G401 (cell line): ENCODE data around the gene DRD3. TPM values are rescaled to one million over a fixed set of nuclear protein-coding genes. Genes with fewer than 3 reads are reported as not detected.

Experiments
- DNase-seq: peaks from one replicate; pipeline ENCODE4 v3.0.0-alpha.2; 2015; ENCODE audit warnings: low spot score
- in situ Hi-C: cut with HindIII; loops from 2 replicates; pipeline ENCODE4 v1.10.0; 2016; ENCODE audit warnings: low sequenced_read_pairs, mixed read lengths
- total RNA-seq: library from RNA; depleted of rRNA; stranded (reverse); fragments of >200 nt; shearing (Covaris generic); gene quantifications from 2 replicates; pipeline ENCODE4 v1.2.3, GENCODE V29; 2014; rRNA removed

Gene DRD3
- total RNA-seq: not detected in 2 replicates

- in situ Hi-C loops: no loop called here
- DNase-seq: no peak
These were observed at the start of gene DRD3 for GRCh38 chr3:114178770-114179368. DRD3 (minus strand) TSS chr3:114179052; CDS start chr3:114171992, 7,060 bp downstream.

- no peak for DNase-seq
- in situ Hi-C loops: no loop called here
These were observed 48.2 kb upstream of the DRD3 start for GRCh38 chr3:114227076-114227475.

- in situ Hi-C loops: no loop called here
These were observed 47.5 kb upstream of the DRD3 start for GRCh38 chr3:114226313-114226712.

GRCh38 chr3:114223143-114223542 lies 44.3 kb upstream of the DRD3 start:
- in situ Hi-C loops: no loop called here
- no peak for DNase-seq

More at GRCh38 chr3:114226313-114226712, 47.5 kb upstream of the DRD3 start:
- DNase-seq: no peak

- DNase-seq: no peak
- in situ Hi-C loops: no loop called here
These were observed 43.0 kb upstream of the DRD3 start for GRCh38 chr3:114221881-114222264.

- DNase-seq: no peak
- in situ Hi-C loops: no loop called here
These were observed 42.5 kb upstream of the DRD3 start for GRCh38 chr3:114221165-114221880.

GRCh38 chr3:114219741-114220140 lies 40.9 kb upstream of the DRD3 start:
- no peak for DNase-seq
- in situ Hi-C loops: no loop called here

- in situ Hi-C loops: no loop called here
- DNase-seq: no peak
These were observed 39.8 kb upstream of the DRD3 start for GRCh38 chr3:114218578-114219185.

GRCh38 chr3:114218006-114218405 lies 39.2 kb upstream of the DRD3 start:
- DNase-seq: no peak
- in situ Hi-C loops: no loop called here

- in situ Hi-C loops: no loop called here
- DNase-seq: peak; percentile 31
These were observed 38.4 kb upstream of the DRD3 start for GRCh38 chr3:114217266-114217665.

GRCh38 chr3:114216186-114216970 lies 37.5 kb upstream of the DRD3 start:
- in situ Hi-C loops: no loop called here
- DNase-seq: no peak

GRCh38 chr3:114214542-114215341 lies 35.9 kb upstream of the DRD3 start:
- no peak for DNase-seq
- in situ Hi-C loops: no loop called here

GRCh38 chr3:114213627-114214541 lies 35.0 kb upstream of the DRD3 start:
- DNase-seq: peak; percentile 6
- in situ Hi-C loops: no loop called here

GRCh38 chr3:114213292-114213626 lies 34.4 kb upstream of the DRD3 start:
- in situ Hi-C loops: no loop called here

GRCh38 chr3:114212646-114213045 lies 33.8 kb upstream of the DRD3 start:
- in situ Hi-C loops: no loop called here
- no peak for DNase-seq

More at GRCh38 chr3:114213292-114213626, 34.4 kb upstream of the DRD3 start:
- no peak for DNase-seq

GRCh38 chr3:114207768-114208167 lies 28.9 kb upstream of the DRD3 start:
- DNase-seq: no peak
- in situ Hi-C loops: no loop called here

GRCh38 chr3:114206342-114206741 lies 27.5 kb upstream of the DRD3 start:
- no peak for DNase-seq
- in situ Hi-C loops: no loop called here

GRCh38 chr3:114205541-114205940 lies 26.7 kb upstream of the DRD3 start:
- no peak for DNase-seq
- in situ Hi-C loops: no loop called here
